ENCODE results near the gene TMED6. TPM values are rescaled to one million over a fixed set of nuclear protein-coding genes. Genes with fewer than 3 reads are reported as not detected.

Gene TMED6
- total and polyA plus RNA-seq, 2 donors from 2014 or later: 2.6 to 11.5 TPM

GRCh38 chr16:69307091-69307490 is 44.5 kb downstream of the TMED6 start:
- peaks cover 0 to 6% (median under 1%) of the 10 kb centered on the region in 3 donors for H3K4me1 ChIP-seq (ENCODE audit: control insufficient read depth in 2 of 3, insufficient read depth in 2 of 3, low read depth in 1 of 3, low read length in 3 of 3)
- no peaks in the 10 kb centered on the region for H3K27me3 ChIP-seq (ENCODE audit: control insufficient read depth, insufficient read depth, low read length)
- FAIRE-seq (no peak), DNase-seq (no peak)
- TF ChIP-seq CTCF (IDR thresholded peaks at IDR 0.05; ENCODE audit: borderline replicate concordance, extremely low read depth, insufficient read depth): no peak
- no peaks in the 10 kb centered on the region for H3K9me3 ChIP-seq (ENCODE audit: control insufficient read depth in 2 of 3, insufficient read depth in 1 of 3, low read length in 3 of 3)
- intact Hi-C loops (cut with DNase I): no loop called here
- no peak overlapping the region for H3K4me3 ChIP-seq (ENCODE audit: low read length in 3 of 3)
- no peak overlapping the region for H3K27ac ChIP-seq (ENCODE audit: low read depth in 2 of 2, low read length in 2 of 2)
- no peak overlapping the region for H3K9ac ChIP-seq (ENCODE audit: low read length in 3 of 3)
- H3K36me3 ChIP-seq (ENCODE audit: control insufficient read depth in 2 of 3, insufficient read depth in 3 of 3, low read length in 3 of 3): peaks cover 0 to 3% (median 0%) of the 10 kb centered on the region in 3 donors

GRCh38 chr16:69306031-69306430 is 45.6 kb downstream of the TMED6 start:
- no peaks in the 10 kb centered on the region for H3K9me3 ChIP-seq (ENCODE audit: control insufficient read depth in 2 of 3, insufficient read depth in 1 of 3, low read length in 3 of 3)
- no peaks in the 10 kb centered on the region for H3K27me3 ChIP-seq (ENCODE audit: control insufficient read depth, insufficient read depth, low read length)
- no peak for DNase-seq
- no peak overlapping the region for H3K9ac ChIP-seq (ENCODE audit: low read length in 3 of 3)
- no peak overlapping the region for H3K4me3 ChIP-seq (ENCODE audit: low read length in 3 of 3)
- no peak overlapping the region for H3K27ac ChIP-seq (ENCODE audit: low read depth in 2 of 2, low read length in 2 of 2)
- H3K4me1 ChIP-seq (ENCODE audit: control insufficient read depth in 2 of 3, insufficient read depth in 2 of 3, low read depth in 1 of 3, low read length in 3 of 3): peaks cover 0 to 4% (median 0%) of the 10 kb centered on the region in 3 donors
- intact Hi-C loops (cut with DNase I): no loop called here
- no peak for TF ChIP-seq CTCF (IDR thresholded peaks at IDR 0.05; ENCODE audit: borderline replicate concordance, extremely low read depth, insufficient read depth)
- FAIRE-seq: no peak
- peaks cover 0 to 5% (median 4%) of the 10 kb centered on the region in 3 donors for H3K36me3 ChIP-seq (ENCODE audit: control insufficient read depth in 2 of 3, insufficient read depth in 3 of 3, low read length in 3 of 3)

GRCh38 chr16:69302301-69302700 is 49.3 kb downstream of the TMED6 start:
- H3K36me3 ChIP-seq (ENCODE audit: control insufficient read depth in 2 of 3, insufficient read depth in 3 of 3, low read length in 3 of 3): peaks cover 0 to 19% (median 8%) of the 10 kb centered on the region in 3 donors
- no peaks in the 10 kb centered on the region for H3K27me3 ChIP-seq (ENCODE audit: control insufficient read depth, insufficient read depth, low read length)
- no peak for TF ChIP-seq CTCF (IDR thresholded peaks at IDR 0.05; ENCODE audit: borderline replicate concordance, extremely low read depth, insufficient read depth)
- DNase-seq (peak in 1 of 5 donors; percentile 7), FAIRE-seq (no peak)
- intact Hi-C loops (cut with DNase I): no loop called here
- no peak overlapping the region for H3K27ac ChIP-seq (ENCODE audit: low read depth in 2 of 2, low read length in 2 of 2)
- no peaks in the 10 kb centered on the region for H3K4me1 ChIP-seq (ENCODE audit: control insufficient read depth in 2 of 3, insufficient read depth in 2 of 3, low read depth in 1 of 3, low read length in 3 of 3)
- no peak overlapping the region for H3K4me3 ChIP-seq (ENCODE audit: low read length in 3 of 3)
- no peaks in the 10 kb centered on the region for H3K9me3 ChIP-seq (ENCODE audit: control insufficient read depth in 2 of 3, insufficient read depth in 1 of 3, low read length in 3 of 3)
- no peak overlapping the region for H3K9ac ChIP-seq (ENCODE audit: low read length in 3 of 3)

- no peaks in the 10 kb centered on the region for H3K4me1 ChIP-seq (ENCODE audit: control insufficient read depth in 2 of 3, insufficient read depth in 2 of 3, low read depth in 1 of 3, low read length in 3 of 3)
- H3K36me3 ChIP-seq (ENCODE audit: control insufficient read depth in 2 of 3, insufficient read depth in 3 of 3, low read length in 3 of 3): peaks cover 0 to 19% (median 8%) of the 10 kb centered on the region in 3 donors
- H3K9ac ChIP-seq (ENCODE audit: low read length in 3 of 3): no peak overlapping the region
- no peaks in the 10 kb centered on the region for H3K9me3 ChIP-seq (ENCODE audit: control insufficient read depth in 2 of 3, insufficient read depth in 1 of 3, low read length in 3 of 3)
- DNase-seq: no peak
- H3K27ac ChIP-seq (ENCODE audit: low read depth in 2 of 2, low read length in 2 of 2): no peak overlapping the region
- no peak overlapping the region for H3K4me3 ChIP-seq (ENCODE audit: low read length in 3 of 3)
- TF ChIP-seq CTCF (IDR thresholded peaks at IDR 0.05; ENCODE audit: borderline replicate concordance, extremely low read depth, insufficient read depth): no peak
- no peak for FAIRE-seq
- no peaks in the 10 kb centered on the region for H3K27me3 ChIP-seq (ENCODE audit: control insufficient read depth, insufficient read depth, low read length)
- intact Hi-C loops (cut with DNase I): no loop called here
Measured at GRCh38 chr16:69301861-69302260, 49.7 kb downstream of the TMED6 start.

All from kidney (tissue), 14 donors.